Measurements from ENCODE around the gene EGFLAM.

- TF ChIP-seq CTCF (conservative IDR thresholded peaks at IDR 0.05; ENCODE audit: low read depth, low read length) (no peak), EZH2 (IDR thresholded peaks at IDR 0.05; ENCODE audit: borderline replicate concordance, low read depth, low read length, poor library complexity, severe bottlenecking) (no peak)
These were observed 145.7 kb downstream of the EGFLAM start for GRCh38 chr5:38403877-38404635.
